Measurements from ENCODE around the gene ADIRF.
"Not testable (repeated sequence)": the region's sequence is repeated elsewhere in the genome, so short reads cannot be mapped to it uniquely, and the experiment has no call there.

The ADIRF gene

GRCh38 chr10:86946213-86947155 lies 21.8 kb upstream of the ADIRF start:
- DNase-seq = no peak

DNA sequence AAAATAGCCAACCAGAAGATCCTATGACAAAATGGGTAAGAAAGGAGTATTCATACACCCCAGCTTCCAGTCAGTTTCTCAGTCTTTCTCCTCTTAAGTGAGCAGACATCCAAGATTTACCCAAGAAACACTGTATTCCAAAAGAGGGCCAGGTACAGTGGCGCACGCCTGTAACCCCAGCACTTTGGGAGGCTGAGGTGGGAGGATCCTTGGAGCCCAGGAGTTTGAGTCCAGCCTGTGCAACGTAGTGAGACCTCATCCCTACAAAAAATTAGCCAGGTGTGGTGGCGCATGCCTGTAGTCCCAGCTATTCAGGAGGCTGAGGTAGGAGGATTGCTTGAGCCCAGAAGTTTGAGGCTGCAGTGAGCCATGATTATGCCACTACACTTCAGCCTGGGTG lies 20.5 kb upstream of the ADIRF start:
- not testable (repeated sequence) for DNase-seq

GRCh38 chr10:86950349-86950748 lies 17.9 kb upstream of the ADIRF start:
- no peak for DNase-seq

GRCh38 chr10:86951184-86951761 lies 17.0 kb upstream of the ADIRF start:
- no peak for DNase-seq

DNA sequence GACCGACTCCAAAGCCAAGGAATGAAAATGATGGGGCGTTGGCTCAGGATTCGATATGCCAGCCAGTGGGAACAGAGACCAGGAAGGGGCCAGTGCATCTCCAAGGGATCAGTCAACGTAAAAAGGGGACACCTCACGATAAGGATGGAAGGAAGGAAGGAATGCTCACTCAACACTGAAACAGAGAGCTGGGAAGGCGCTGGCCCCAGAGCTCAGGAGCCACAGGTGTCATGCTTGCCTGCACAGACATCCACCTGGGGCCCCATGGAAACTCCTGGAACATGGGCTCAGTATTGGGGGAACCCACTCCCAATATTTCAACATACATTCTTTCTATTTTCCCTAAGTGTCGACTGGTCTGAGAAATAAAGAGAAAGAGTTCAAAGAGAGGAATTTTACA lies 16.2 kb upstream of the ADIRF start:
- no peak for DNase-seq

DNA sequence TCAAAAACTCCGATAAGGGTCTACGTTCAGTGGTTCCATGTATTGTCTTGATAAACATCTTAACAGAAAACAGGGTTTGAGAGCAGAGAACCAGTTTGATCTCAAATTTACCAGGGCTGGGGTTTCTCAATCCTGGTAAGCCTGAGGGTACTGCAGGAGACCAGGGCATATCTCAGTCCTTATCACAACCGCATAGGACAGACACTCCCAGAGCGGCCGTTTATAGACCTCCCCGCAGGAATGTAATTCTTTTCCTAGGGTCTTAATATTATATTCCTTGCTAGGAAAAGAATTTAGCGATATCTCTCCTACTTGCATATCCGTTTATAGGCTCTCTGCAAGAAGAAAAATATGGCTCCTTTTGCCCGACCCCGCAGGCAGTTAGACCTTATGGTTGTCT lies 15.6 kb upstream of the ADIRF start:
- DNase-seq = not testable (repeated sequence)

DNA sequence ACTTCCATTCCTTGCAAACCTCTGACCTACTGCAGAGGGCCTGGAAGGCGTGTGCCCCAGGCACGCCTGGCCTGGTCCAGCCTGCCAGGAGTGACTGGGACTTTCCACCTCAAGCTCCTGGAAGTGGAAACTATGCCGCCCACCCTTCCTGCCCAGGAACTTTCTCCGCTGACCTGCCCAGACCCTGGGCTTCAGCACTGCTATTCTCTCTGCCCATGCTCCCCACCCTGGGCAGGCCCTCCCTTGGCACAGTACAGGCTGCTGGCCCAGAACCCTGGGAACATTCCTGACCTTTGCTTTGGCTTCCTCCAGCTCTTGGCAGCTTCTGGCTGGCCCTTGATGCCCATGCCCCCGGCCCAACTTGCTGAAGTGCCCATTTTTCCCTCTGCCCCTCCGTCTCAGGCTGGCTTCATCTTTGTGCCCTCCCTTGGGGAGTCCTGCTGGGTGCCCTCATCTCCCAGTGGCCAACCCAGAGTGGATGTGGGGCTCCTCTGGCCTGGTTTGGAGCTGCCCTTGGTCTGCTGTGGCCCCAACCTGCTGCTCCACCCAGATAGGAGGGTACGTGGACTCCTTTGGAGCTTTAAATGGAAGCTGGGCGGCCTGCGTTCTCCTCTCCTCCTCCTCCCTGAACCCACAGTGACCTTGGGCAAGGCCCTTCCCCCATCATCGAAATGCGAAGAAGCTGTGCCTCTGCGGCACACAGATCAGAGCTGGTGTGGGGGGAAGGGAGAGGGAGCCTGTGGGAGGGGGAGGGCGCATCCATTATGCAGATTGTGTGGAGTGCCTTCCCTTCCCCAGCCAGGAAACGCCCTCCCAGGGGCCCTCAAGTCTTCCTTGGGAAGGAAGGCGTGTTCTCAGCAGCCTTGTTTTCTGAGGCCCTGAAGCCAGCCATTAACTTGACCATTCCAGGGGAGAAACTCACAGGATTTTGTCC lies 14.3 kb upstream of the ADIRF start:
- no peak for DNase-seq

GRCh38 chr10:86954681-86955500 lies 13.4 kb upstream of the ADIRF start:
- DNase-seq = no peak

DNA sequence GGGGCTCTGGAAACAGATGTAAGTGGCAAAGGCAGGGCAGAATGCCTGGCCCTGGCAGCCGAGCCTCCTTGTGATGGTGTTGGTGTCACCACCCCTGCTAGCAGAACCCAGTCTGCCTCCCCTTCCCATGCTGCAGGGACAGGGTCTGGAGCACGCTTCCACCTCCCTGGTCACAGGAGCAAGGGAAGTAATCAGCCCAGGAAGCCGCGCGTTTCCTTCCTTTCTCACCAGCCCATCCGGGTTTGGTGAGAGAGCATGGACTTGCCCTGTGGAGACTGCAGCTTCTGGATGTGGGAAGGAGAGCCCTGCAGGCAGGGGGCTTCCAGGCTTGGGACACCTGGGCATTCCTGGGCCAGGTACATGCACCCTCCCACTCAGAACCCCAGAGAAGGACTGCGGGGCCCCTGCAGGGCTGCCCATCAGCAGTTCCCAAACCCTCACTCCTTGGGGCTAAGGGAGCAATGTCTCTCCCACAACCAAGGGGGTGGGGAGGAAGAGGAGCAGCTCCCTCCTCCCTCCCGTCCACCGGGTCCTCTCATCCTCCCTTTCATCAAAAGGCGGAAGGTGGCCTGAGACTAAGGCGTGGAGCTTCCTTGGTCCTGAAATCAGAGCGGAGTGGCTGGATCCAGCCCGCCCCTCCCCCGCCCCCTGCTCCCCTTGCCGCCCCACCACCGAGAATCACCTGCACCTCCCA lies 12.6 kb upstream of the ADIRF start:
- DNase-seq = no peak

DNA sequence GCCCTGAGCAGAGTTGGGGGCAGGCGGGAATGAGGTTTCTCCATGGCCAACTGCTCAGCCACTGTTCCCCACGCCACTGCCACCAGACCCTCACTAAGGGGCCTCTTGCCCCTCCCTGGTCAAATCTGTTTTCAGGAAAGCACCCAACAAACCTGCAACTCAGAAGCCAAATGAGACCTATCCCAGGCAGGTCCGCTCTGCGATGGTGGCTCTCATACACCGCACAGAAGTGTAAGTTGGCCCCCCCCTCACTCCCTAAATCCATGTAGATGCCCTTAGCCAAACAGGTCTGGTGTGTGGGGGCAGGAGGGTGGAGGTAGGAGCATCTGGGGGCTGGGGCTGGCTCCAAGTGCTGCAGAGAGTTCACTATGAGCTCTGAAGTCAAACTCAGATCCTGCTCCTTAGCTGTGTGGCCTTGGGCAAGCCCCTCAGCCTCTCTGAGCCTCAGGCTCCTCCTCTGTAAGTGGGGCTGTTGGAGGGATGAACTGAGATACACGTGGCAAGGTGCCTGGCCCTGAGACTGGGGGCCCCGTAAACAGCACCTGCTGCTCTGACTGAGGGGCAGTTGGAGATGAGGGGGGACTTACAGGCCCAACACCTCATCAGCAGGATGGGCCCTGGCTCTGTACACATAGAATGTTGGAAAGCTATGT lies 12.0 kb upstream of the ADIRF start:
- no peak for DNase-seq

GRCh38 chr10:86956848-86957448 lies 11.3 kb upstream of the ADIRF start:
- no peak for DNase-seq

DNA sequence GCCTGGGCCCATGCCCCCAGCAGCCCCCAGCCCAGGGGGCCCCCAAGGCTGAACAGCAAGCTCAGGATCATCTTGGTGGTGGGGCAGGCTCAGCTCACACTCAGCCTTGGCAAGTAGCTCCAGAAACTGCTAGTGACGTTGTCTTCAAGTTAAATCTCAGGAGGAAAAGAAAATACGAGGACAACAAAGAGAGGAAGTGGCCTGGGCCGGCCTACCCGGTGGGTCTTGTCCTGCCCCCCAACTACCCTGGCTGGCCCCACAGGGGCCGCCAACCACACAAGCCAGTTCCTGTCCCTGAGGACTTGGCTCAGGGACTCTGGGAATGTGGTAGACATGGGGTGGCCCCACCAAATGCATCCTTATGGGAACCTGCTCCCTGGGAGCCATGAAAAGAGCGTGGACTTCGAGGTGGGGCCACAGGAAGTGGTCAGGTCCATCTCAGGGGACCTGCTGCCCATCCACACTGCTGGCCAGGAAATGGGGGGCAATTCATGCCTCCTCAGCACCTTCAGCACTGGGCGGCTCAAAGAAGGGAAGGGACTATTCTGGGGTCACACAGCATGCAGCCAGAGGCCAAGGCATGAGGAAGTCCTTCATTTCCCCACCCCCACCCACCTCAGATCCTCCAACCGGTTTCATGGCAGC lies 10.7 kb upstream of the ADIRF start, which contains the start of gene MMRN2:
Gene MMRN2 (minus strand): TSS at position 145 of the 645 bp plus-strand sequence. CDS start 74 bp downstream, at position 71.
- DNase-seq = no peak

DNA sequence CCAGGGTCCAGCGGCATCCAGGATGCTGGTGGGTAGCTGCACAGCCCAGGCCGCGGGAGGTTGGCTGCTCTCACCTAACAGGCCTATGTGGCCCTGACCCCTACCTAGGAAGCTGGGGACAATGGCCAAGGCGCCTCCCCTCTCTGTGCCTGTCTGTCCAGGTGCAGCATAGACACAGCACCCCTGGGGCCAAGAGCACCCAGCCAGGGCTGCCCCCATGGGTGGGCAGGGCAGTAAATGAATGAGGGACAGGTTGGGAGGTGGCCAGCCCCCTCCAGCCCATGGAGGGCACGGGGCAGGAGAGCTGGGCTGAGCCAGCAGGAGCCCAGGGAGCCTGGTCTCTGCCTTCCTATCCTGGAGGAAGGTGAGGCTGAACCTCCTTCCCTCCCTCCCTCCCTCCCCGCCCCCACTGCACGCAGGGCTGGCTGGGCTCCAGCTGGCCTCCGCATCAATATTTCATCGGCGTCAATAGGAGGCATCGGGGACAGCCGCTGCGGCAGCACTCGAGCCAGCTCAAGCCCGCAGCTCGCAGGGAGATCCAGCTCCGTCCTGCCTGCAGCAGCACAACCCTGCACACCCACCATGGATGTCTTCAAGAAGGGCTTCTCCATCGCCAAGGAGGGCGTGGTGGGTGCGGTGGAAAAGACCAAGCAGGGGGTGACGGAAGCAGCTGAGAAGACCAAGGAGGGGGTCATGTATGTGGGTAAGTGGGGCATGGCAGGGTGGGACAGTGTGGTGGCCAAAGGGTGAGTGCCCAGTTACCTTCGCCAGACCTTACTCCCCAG lies 10.0 kb upstream of the ADIRF start, which contains the start of gene SNCG:
Gene SNCG (plus strand): TSS at position 484 of the 785 bp plus-strand sequence. CDS start 99 bp downstream, at position 583.
- peak in 1 of 2 experiments; percentile 35 for DNase-seq

GRCh38 chr10:86958901-86959736 lies 9.2 kb upstream of the ADIRF start:
- DNase-seq = no peak

DNA sequence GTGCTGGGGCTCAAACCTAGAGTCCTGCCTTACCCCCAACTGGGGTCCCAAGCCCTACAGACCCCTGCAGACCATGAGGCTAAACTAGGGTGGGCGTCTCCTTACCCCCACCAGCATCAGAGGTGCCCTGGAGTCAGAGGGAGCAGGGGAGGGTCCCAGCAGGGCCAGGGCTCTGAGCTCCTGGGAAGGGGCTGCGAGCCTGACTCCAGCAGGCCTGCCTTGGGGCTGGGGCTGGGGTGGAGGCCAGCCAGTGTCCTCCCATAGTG lies 8.6 kb upstream of the ADIRF start:
- DNase-seq = no peak

DNA sequence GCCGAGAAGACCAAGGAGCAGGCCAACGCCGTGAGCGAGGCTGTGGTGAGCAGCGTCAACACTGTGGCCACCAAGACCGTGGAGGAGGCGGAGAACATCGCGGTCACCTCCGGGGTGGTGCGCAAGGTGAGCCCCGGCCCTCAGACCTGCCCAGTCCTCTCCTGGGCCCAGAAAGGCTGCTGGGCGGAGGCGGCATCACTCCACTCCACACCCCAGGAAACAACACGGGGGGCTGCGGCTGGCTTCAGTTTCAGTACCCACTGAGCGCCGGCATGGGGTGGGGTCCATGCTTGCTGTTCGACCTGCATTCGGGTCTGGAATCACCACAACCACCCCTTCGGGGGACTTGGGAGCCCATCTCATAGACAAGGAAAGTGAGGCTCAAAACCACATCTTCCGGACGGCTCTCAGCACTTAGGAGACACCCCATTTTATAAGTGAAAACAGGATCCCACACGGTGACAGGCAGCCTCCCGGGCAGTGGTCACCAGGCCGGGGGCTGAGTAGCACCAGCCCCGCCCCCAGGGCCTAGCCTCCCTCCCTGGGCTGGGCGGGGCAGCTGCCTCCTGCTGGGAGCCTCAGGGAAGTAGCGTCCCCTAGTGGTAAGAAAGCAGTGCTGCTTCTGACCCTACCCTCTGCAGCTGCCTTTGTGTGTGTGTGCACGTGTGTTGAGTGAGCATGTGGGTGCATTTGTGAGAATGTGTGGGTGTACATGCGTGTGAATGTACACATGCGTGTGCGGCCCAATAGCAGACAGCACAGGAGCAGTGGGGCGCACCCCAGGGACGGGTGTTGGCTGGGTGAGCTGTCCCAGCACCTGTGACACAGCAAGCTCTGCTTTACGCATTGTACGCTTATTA lies 8.0 kb upstream of the ADIRF start:
- DNase-seq = peak; percentile 20 to 50

- DNase-seq = no peak
These were observed 7.3 kb upstream of the ADIRF start for GRCh38 chr10:86960863-86961434.
